ENCODE results near the gene DCAF15. TPM values are rescaled to one million over a fixed set of nuclear protein-coding genes. Genes with fewer than 3 reads are reported as not detected.

The DCAF15 gene
- polyA plus RNA-seq, 3 donors = 2.8 to 116 (median 3.4) TPM

- H4K20me1 ChIP-seq (ENCODE audit: insufficient read depth, low read length) = no peaks in the 10 kb centered on the region
- WGBS (ENCODE audit: insufficient coverage) = 94% methylated on average over 37 of the region's 42 CpGs
- H3K27ac Mint-ChIP-seq = no peak overlapping the region
- no peak for TF ChIP-seq CTCF (IDR thresholded peaks at IDR 0.05)
- peaks cover 8 to 19% (median 11%) of the 10 kb centered on the region in 3 donors for H3K27me3 Mint-ChIP-seq (ENCODE audit: low read depth in 3 of 3)
- H3K27ac ChIP-seq (ENCODE audit: low read depth in 1 of 2, low read length in 2 of 2) = no peak overlapping the region
- no peak overlapping the region for H3K4me2 ChIP-seq (replicated peaks; ENCODE audit: extremely low read depth, low read length, poor library complexity, severe bottlenecking)
- H3K4me3 ChIP-seq (replicated peaks in 1 of 3; ENCODE audit: low read depth in 2 of 3, low read length in 3 of 3) = no peak overlapping the region
- H3K36me3 ChIP-seq (replicated peaks in 1 of 2; ENCODE audit: control insufficient read depth in 1 of 2, insufficient read depth in 2 of 2, low read length in 2 of 2) = peaks cover 17 to 20% of the 10 kb centered on the region in 2 donors
- H3K9me3 Mint-ChIP-seq = peaks cover 0 to 2% (median 0%) of the 10 kb centered on the region in 7 donors
- no peak overlapping the region for H3K9ac ChIP-seq (ENCODE audit: insufficient read depth, low read length, poor library complexity, severe bottlenecking)
- intact Hi-C loops (cut with micrococcal nuclease) = no loop called here
- DNase-seq = no peak
- no peaks in the 10 kb centered on the region for H3K4me1 ChIP-seq (ENCODE audit: control insufficient read depth in 1 of 2, insufficient read depth in 2 of 2, low read length in 2 of 2)
- no peaks in the 10 kb centered on the region for H3K4me1 Mint-ChIP-seq
- H3K4me3 Mint-ChIP-seq = no peak overlapping the region
- peaks cover 0 to 9% of the 10 kb centered on the region in 2 donors for H3K27me3 ChIP-seq (ENCODE audit: control insufficient read depth in 2 of 2, insufficient read depth in 2 of 2, low read length in 2 of 2)
- H3K9me3 ChIP-seq (replicated peaks in 1 of 2; ENCODE audit: control insufficient read depth in 1 of 2, insufficient read depth in 1 of 2, low read length in 2 of 2) = no peaks in the 10 kb centered on the region
- H3K36me3 Mint-ChIP-seq = peaks cover 8 to 23% of the 10 kb centered on the region in 2 donors
- no peak overlapping the region for H2AFZ ChIP-seq (ENCODE audit: insufficient read depth, low read depth, low read length, poor library complexity, severe bottlenecking)
- H3K79me2 ChIP-seq (ENCODE audit: insufficient read depth, low read length) = no peaks in the 10 kb centered on the region
Observed at GRCh38 chr19:13932911-13933393, 19.4 kb upstream of the DCAF15 start.

GRCh38 chr19:13934785-13935109 is 17.6 kb upstream of the DCAF15 start:
- Mint-ChIP-seq H3K4me3 (peak overlapping the region in 1 of 2 donors; percentile 1), H3K36me3 (peaks cover 0 to 10% of the 10 kb centered on the region in 2 donors), H3K9me3 (peaks cover 0 to 2% (median 0%) of the 10 kb centered on the region in 7 donors), H3K27me3 (ENCODE audit: low read depth in 3 of 3) (peaks cover 15 to 32% (median 18%) of the 10 kb centered on the region in 3 donors), H3K4me1 (no peaks in the 10 kb centered on the region), H3K27ac (no peak overlapping the region)
- Histone ChIP-seq H3K9ac (ENCODE audit: insufficient read depth, low read length, poor library complexity, severe bottlenecking) (no peak overlapping the region), H3K36me3 (replicated peaks in 1 of 2; ENCODE audit: control insufficient read depth in 1 of 2, insufficient read depth in 2 of 2, low read length in 2 of 2) (peaks cover 12 to 14% of the 10 kb centered on the region in 2 donors), H3K79me2 (ENCODE audit: insufficient read depth, low read length) (no peaks in the 10 kb centered on the region), H3K4me1 (ENCODE audit: control insufficient read depth in 1 of 2, insufficient read depth in 2 of 2, low read length in 2 of 2) (no peaks in the 10 kb centered on the region), H4K20me1 (ENCODE audit: insufficient read depth, low read length) (no peaks in the 10 kb centered on the region), H3K9me3 (replicated peaks in 1 of 2; ENCODE audit: control insufficient read depth in 1 of 2, insufficient read depth in 1 of 2, low read length in 2 of 2) (no peaks in the 10 kb centered on the region), H3K27me3 (ENCODE audit: control insufficient read depth in 2 of 2, insufficient read depth in 2 of 2, low read length in 2 of 2) (peaks cover 0 to 20% of the 10 kb centered on the region in 2 donors), H3K4me2 (replicated peaks; ENCODE audit: extremely low read depth, low read length, poor library complexity, severe bottlenecking) (no peak overlapping the region), H3K4me3 (replicated peaks in 1 of 3; ENCODE audit: low read depth in 2 of 3, low read length in 3 of 3) (no peak overlapping the region), H3K27ac (ENCODE audit: low read depth in 1 of 2, low read length in 2 of 2) (no peak overlapping the region), H2AFZ (ENCODE audit: insufficient read depth, low read depth, low read length, poor library complexity, severe bottlenecking) (no peak overlapping the region)
- intact Hi-C loops (cut with micrococcal nuclease) = no loop called here
- WGBS (ENCODE audit: insufficient coverage) = 97% methylated on average over 2 of the region's 2 CpGs
- TF ChIP-seq CTCF (IDR thresholded peaks at IDR 0.05) = no peak
- no peak for DNase-seq
